Urothelium cell line (cell line): ENCODE results near the gene UBAC2.

Experiments used
- DNase-seq: peaks from one replicate; pipeline ENCODE4 v3.0.0; 2011; ENCODE audit warnings: low spot score, mixed read lengths
- FAIRE-seq: peaks from 2 replicates; lab custom pipeline; 2011; peaks lifted over from hg19 to GRCh38; lab: Jason Lieb, UNC

The UBAC2 gene

GRCh38 chr13:99370481-99371275, 170.0 kb downstream of the UBAC2 start:
- DNase-seq: no peak
- no peak for FAIRE-seq

DNA sequence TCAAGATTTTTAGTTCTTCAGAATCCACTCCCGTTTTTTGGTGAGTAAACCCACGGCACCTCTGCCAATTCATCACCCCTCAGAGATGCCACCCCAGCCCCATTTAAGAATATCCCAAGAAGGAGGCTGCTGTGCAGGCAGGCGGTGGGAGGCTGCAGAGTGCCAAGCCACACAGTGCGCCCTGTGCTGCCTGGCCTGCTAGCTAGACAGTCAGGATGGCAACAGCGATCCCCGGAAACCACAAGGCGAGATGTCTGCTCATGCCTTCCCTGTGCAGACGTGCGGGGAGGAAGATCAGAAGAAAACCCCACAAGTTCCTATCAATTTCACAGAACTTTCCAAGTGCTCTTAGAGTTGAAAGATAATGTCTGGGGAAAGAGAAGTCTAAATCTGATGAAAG, 171.3 kb downstream of the UBAC2 start:
- FAIRE-seq: no peak
- no peak for DNase-seq

DNA sequence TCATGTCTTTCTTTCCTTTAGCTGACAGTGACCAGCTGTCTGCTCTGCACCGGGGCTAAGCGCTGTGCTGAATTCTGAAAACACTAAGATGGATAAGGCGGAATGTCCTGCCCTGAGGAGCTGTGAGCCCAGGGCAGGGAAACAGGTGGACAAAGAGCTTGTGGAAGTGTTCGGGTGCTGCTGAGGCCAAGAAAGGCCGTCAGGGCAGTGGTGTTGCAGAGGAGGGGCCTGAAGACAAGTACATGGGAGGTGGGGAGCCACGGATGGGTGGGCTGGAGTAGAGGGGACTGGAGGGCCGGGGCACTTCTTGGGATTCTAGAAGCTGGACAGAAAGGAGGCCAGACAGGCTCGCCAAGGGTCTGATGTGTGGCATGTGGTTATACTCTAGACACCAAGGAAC, 172.8 kb downstream of the UBAC2 start:
- FAIRE-seq (no peak), DNase-seq (no peak)

DNA sequence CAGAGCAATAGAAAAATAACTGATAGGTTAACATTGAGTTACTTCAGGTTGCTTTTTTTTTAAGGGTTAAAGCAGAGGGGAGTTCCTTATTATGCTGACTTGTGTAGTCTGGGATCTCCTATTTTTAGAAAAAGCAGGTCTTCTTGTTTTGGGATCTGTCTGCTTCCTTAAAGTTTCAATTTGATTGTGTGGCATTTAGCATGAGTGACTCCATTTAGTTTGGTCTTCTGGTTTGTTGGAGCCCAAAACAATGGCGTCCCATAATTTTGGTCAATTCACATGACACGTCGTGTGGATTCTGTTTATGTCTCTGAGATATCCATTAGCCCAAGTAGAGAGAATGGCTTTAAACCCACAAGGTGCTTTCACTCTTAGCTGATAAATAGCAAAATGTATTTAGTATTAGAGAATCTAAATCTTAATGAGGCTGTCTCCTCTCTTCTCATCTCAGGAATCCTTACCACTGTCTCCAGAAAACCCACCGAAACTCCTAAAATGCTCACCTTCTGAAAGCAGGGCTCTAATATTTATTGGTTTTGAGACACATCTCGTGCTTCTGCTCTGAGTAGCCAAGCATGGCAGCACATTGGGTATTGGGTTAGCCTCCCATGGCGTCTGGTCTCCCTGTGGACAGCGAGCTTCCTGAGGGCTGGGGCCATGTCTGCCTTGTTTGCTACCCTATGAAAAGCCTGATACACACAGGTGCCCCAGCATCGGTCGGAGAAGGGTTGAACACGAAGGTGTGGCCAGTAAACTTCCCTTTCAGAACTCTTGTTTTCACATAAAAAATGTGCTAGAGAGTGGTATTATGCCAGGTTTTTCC, 173.7 kb downstream of the UBAC2 start:
- no peak for DNase-seq
- no peak for FAIRE-seq

GRCh38 chr13:99374994-99375737, 174.5 kb downstream of the UBAC2 start:
- DNase-seq: no peak
- FAIRE-seq: no peak

DNA sequence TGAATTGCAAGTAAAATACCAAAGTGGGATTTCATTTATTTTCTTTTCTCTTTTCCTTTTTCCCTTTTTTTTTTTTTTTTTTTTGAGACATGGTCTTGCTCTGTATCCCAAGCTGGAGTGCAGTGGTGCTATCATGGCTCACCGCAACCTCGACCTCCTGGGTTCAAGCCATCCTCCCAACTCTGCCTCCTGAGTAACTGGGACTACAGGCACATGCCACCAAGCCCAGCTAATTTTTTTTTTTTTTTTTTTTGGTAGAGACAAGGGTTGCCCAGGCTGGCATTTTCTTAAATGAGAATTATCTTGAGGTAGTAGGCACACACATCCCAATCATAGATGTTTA, 175.1 kb downstream of the UBAC2 start:
- DNase-seq (no peak), FAIRE-seq (no peak)

DNA sequence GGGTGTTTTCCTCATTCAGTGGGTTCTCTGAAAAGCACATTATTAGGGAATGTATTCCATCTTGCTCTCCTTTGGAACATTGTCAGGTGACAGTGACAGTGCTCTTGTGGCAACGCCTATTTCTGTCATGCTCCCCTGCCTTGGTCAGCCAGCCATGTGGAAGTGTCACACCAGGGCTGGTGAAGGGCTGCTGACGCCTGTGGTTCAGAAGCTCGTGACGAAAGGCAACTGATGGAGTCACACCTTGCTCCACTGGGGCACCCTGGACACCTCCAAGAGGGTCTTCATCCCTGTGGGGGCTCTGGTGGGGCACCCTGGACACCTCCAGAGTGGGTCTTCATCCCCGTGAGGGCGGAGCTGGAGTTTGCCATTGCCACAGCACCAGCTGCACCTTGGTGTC, 175.5 kb downstream of the UBAC2 start:
- FAIRE-seq (no peak), DNase-seq (no peak)

GRCh38 chr13:99376924-99377323, 176.3 kb downstream of the UBAC2 start:
- FAIRE-seq (no peak), DNase-seq (no peak)

DNA sequence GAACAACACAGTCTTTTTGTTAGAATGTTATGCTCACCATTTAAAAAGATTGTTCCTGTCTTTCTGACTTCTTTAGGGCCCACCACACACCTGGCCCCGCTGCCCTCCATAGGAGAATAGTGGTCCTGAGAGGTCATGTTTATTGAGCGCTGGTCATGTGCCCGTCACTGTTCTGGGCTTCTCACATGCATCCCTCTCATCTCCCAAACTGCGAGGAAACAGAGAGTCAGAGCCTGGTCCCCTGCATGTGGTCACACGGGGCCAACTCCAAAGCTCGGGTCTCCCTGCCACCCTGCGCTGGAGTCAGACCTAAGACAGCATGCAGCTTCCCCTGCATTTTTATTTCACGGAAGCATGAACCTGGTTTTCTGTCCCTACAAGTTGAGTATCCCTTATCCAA, 177.0 kb downstream of the UBAC2 start:
- DNase-seq (no peak), FAIRE-seq (no peak)

DNA sequence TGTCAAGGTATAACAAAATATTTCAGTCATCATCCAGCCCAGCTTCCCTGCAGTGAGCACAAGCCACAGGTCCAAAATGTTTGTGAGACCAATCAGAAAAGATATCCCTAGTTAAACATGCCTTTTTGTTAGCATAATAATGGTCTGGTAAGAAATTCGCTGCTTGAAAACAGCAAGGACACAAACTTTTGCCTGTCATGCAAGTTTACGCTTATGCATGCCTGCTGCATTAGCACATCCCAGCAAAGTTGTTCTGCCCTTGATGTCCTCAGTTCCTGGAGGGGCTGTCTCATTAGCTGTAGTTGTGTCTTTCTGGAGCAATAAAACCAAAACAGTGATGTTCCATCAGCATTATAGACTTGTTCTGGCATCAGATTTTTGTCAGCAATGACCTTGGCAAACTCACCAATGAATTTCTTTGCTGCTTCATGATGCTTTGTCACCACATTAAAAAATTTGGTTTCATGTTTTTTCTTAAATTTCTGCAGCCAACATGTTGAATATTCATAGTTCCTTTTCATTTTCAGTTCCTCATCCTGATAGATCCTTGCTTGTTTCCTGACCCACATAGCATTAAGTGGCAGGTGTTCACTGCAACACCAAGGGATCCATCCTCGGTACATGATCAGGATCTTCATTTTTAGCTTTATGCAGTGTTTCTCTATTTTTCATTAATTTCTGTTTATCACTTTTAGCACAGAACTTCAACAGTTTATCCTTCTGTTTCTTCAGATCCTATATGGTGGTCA, 178.5 kb downstream of the UBAC2 start:
- no peak for FAIRE-seq
- DNase-seq: no peak

GRCh38 chr13:99379856-99380801, 179.5 kb downstream of the UBAC2 start:
- FAIRE-seq (no peak), DNase-seq (no peak)

- FAIRE-seq (no peak), DNase-seq (no peak)
Measured at GRCh38 chr13:99380921-99381645, 180.4 kb downstream of the UBAC2 start.

GRCh38 chr13:99381766-99382165, 181.1 kb downstream of the UBAC2 start:
- no peak for DNase-seq
- FAIRE-seq: no peak

DNA sequence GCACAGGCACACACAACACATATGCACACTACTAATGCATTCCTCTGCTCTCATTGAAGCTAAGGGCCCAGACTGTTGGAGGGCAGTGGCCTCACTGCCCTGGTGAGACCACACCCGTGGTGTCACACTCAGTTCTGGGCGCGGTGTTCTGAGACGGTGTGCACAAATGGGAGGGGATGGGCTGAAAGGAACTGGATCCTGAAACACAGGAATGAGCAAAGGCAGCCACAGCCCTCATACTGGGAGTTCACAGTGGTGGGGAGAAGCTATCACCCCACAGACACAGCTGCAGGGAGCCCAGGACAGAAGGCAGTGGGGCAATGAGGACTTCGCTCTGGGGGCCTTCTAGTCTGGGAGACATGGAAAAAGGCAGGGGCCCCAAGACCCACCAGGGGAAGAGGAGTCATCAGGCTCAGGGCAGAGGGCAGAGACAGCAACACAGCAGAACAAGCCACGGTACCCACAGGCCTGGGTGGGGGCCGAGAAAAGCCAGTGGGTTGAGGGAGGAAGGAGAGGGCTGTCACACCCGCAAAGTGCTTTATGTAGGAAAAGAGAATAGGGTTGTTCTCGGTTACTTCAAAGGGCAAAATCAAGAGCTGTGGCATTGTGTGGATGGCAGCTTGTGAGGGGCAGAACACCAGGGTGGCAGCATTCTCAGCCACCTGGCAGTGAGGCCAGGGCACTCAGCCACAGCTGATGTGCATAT, 181.9 kb downstream of the UBAC2 start:
- no peak for FAIRE-seq

DNA sequence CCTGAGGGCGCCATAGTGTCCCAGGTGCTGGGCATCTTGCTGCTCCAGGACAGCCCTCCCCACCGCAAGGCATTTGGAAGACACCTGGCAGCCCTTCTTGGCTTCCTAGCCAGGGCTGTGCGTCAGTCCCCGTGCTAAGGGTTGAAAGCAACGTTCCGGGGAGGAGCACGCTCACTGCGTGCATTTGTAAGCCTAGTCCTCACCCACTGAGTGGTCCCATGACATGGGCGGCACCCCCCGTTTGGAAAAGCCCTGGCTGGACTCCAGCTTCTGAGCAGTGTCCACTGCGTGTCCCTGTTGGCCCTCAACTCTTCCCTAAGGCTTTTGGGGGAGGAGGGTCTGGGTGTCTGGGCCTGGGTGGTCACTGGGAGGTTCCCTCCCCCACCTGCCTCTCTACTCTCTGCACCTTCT, 182.9 kb downstream of the UBAC2 start:
- FAIRE-seq (no peak), DNase-seq (no peak)

More for the DNA sequence above, 181.9 kb downstream of the UBAC2 start:
- no peak for DNase-seq

- no peak for DNase-seq
- no peak for FAIRE-seq
Measured at GRCh38 chr13:99383946-99384345, 183.3 kb downstream of the UBAC2 start.

GRCh38 chr13:99384468-99384867, 183.8 kb downstream of the UBAC2 start:
- DNase-seq: no peak

GRCh38 chr13:99385161-99385560, 184.5 kb downstream of the UBAC2 start:
- no peak for DNase-seq
- FAIRE-seq: no peak

More at GRCh38 chr13:99384468-99384867, 183.8 kb downstream of the UBAC2 start:
- FAIRE-seq: no peak
